Peyer's patch (tissue), 4 donors: Measurements from ENCODE around the gene DYRK1A. TPM values are rescaled to one million over a fixed set of nuclear protein-coding genes. Genes with fewer than 3 reads are reported as not detected.

ENCODE experiments used
- DNase-seq, 3 donors: peaks; one replicate each; pipeline ENCODE4 v3.0.0-alpha.2; 2017 to 2019
- H3K27ac ChIP-seq, 4 donors: fragments of 200-600 bp; sonication (generic); one replicate each; pipeline ENCODE4 v1.5.1; 2016 to 2019
- H3K27me3 ChIP-seq, 2 donors: fragments of 200-600 bp; sonication (generic); one replicate each; pipeline ENCODE4 v1.5.1; 2019
- H3K36me3 ChIP-seq, 3 donors: fragments of 200-600 bp; sonication (generic); one replicate each; pipeline ENCODE4 v1.5.1; 2016 to 2019
- H3K4me1 ChIP-seq, 4 donors: fragments of 200-600 bp; sonication (generic); one replicate each; pipeline ENCODE4 v1.5.1; 2016 to 2019
- H3K4me3 ChIP-seq, 4 donors: fragments of 200-600 bp; sonication (generic); 1 replicate in 3 of 4; 2 replicates in 1 of 4; pipeline ENCODE4 v1.5.1; 2016 to 2019; ENCODE audit warnings: mild to moderate bottlenecking in 1 of 4
- H3K9me3 ChIP-seq, 4 donors: fragments of 200-600 bp; sonication (generic); one replicate each; pipeline ENCODE4 v1.5.1; 2016 to 2019; ENCODE audit warnings: mild to moderate bottlenecking in 1 of 4
- CTCF ChIP-seq, 6 experiments: fragments of 450-650 bp in 4 of 6; fragments of 200-600 bp in 2 of 6; sonication (generic) in 1 of 6; IDR thresholded peaks; one replicate each; pipeline ENCODE4 v1.5.1; 2017 to 2019; ENCODE audit warnings: antibody characterized with exemption in 6 of 6, mild to moderate bottlenecking in 3 of 6, moderate library complexity in 1 of 6
- POLR2A ChIP-seq, 2 donors: fragments of 450-650 bp; IDR thresholded peaks; one replicate each; pipeline ENCODE4 v1.5.1; 2017; ENCODE audit warnings: antibody characterized with exemption in 2 of 2, mild to moderate bottlenecking in 2 of 2, moderate library complexity in 2 of 2
- total RNA-seq, 4 donors: library from RNA; depleted of rRNA; stranded (reverse); fragments of >200 nt; gene quantifications; one replicate each; pipeline ENCODE4 v1.1.0, GENCODE V29; 2016

DYRK1A gene
- total RNA-seq, 4 donors from 2014 or later: 68.8 to 133 (median 81.3) TPM

GRCh38 chr21:37365517-37366481 lies 774 bp upstream of the DYRK1A start:
- H3K27ac ChIP-seq: peak overlapping the region; percentile 99 to 100 (median 100)
- TF ChIP-seq POLR2A (IDR thresholded peaks at IDR 0.05): peak; percentile 72 to 76
- TF ChIP-seq CTCF (IDR thresholded peaks at IDR 0.05): peak in 1 of 6 experiments; percentile 4
- H3K9me3 ChIP-seq: no peaks in the 10 kb centered on the region
- H3K4me3 ChIP-seq: peak overlapping the region; percentile 69 to 99 (median 96)
- peaks cover 0 to 33% (median 4%) of the 10 kb centered on the region in 4 donors for H3K4me1 ChIP-seq
- peak; percentile 42 to 88 (median 83) for DNase-seq
- H3K27me3 ChIP-seq: no peaks in the 10 kb centered on the region
- no peaks in the 10 kb centered on the region for H3K36me3 ChIP-seq

DNA sequence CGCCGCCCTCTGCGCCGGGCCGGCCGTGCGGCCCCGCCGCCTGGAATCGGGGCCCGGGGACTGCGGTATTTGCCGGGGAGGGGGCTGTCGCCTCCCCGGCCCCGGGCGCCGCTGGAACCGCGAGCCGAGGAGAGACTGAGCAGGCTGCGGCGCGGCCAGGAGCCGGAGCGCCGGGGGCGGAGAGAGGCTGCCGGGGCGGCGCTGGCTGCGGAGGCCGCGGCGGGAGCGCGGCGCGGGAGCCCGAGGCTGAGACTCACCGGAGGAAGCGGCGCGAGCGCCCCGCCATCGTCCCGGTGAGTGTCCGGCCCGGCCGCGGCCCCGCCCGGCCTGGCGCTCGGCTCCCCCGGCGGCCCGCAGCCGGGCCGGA lies 746 bp downstream of the DYRK1A start:
- peak in 1 of 3 donors; percentile 65 for DNase-seq
- no peaks in the 10 kb centered on the region for H3K9me3 ChIP-seq
- H3K4me1 ChIP-seq: peaks cover 0 to 38% (median 5%) of the 10 kb centered on the region in 4 donors

DNA sequence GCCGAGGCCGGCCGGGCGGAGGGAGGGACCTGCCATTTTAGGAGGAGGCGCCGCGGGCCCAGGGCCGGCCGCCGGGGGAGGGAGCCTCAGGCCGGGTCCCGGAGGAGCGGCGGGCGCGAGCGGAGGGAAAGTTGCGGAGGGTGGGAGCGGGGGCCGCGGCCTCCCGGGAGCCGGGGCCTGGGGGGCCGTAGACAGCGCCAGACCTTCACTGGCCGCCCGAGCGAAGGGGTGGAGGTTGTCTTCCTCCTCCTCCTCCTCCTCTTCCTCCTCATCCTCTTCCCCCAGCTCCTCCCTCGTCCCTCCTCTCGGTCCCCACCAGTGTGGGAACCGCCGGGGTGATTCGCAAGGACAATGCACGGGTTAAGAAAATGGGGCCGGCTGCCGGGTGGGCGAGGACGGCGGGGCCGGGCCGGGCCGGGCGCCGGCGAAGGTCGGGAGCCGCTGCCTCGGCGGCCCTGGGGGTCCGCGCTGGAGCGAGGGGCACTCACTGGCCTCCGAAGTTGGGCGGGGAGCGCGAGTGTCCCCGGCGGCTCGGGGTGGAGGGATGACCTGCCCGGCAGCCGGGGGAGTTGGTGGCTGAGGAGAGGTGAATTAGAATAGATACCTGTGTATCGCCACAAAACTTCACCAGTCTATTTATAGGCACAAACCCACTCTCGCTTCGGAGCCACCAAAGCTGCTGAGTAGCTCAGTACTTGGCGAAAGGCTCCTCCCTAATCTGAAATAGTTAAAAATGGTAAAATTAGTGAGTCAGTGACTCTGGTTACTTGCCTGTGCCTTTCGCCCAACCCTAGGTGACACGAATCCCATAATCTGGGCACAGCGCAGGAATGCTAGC lies 1.3 kb downstream of the DYRK1A start:
- H3K36me3 ChIP-seq: no peaks in the 10 kb centered on the region
- peaks cover 0 to 42% (median 5%) of the 10 kb centered on the region in 4 donors for H3K4me1 ChIP-seq
- peak; percentile 25 to 68 (median 58) for DNase-seq
- peak overlapping the region; percentile 69 to 99 (median 96) for H3K4me3 ChIP-seq
- H3K27me3 ChIP-seq: no peaks in the 10 kb centered on the region
- no peak for TF ChIP-seq POLR2A (IDR thresholded peaks at IDR 0.05)
- TF ChIP-seq CTCF (IDR thresholded peaks at IDR 0.05): no peak
- H3K27ac ChIP-seq: peak overlapping the region; percentile 99 to 100 (median 100)
- no peaks in the 10 kb centered on the region for H3K9me3 ChIP-seq

More for the DNA sequence above, 746 bp downstream of the DYRK1A start:
- Histone ChIP-seq H3K4me3 (peak overlapping the region; percentile 69 to 99 (median 96)), H3K36me3 (no peaks in the 10 kb centered on the region), H3K27ac (peak overlapping the region; percentile 99 to 100 (median 100)), H3K27me3 (no peaks in the 10 kb centered on the region)
- TF ChIP-seq POLR2A (IDR thresholded peaks at IDR 0.05): no peak
- TF ChIP-seq CTCF (IDR thresholded peaks at IDR 0.05): no peak

- DNase-seq: no peak
- TF ChIP-seq POLR2A (IDR thresholded peaks at IDR 0.05): no peak
Measured at GRCh38 chr21:37368541-37369279, 2.1 kb downstream of the DYRK1A start.

DNA sequence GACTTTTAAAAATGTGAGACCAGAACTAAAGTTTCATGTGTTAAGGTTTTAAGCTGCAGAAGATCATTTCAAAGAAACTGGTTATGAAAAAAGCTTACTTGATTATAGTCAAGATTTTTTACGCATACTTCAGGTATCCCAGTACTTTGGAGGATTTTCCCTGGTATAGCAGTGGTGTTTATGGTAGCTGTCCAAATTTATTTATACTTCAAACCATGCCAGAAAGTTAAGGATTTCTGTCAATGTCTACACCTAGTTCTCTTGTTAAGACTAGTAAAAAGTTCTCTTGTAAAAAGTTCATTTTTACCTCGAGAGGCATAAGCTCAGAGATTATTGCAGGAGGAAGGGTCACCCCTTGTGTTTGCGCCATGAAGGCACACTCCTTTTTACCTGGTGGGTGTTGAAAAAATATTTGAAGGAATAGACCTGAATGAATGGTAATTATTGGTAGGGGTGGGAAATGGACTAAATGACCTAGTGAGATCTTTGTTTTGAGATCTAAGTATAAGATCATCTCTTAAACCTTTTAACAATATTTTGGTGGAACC lies 2.8 kb downstream of the DYRK1A start:
- peak overlapping the region in 1 of 4 donors; percentile 100 for H3K27ac ChIP-seq
- peaks cover 0 to 55% (median 5%) of the 10 kb centered on the region in 4 donors for H3K4me1 ChIP-seq
- H3K36me3 ChIP-seq: no peaks in the 10 kb centered on the region
- no peak for DNase-seq
- no peaks in the 10 kb centered on the region for H3K27me3 ChIP-seq
- TF ChIP-seq POLR2A (IDR thresholded peaks at IDR 0.05) (no peak), CTCF (IDR thresholded peaks at IDR 0.05) (peak in 1 of 6 experiments; percentile 12)
- H3K9me3 ChIP-seq: no peaks in the 10 kb centered on the region
- H3K4me3 ChIP-seq: peak overlapping the region in 2 of 4 donors; percentile 98 to 99

More at GRCh38 chr21:37368541-37369279, 2.1 kb downstream of the DYRK1A start:
- no peaks in the 10 kb centered on the region for H3K36me3 ChIP-seq
- H3K27me3 ChIP-seq: no peaks in the 10 kb centered on the region
- H3K4me1 ChIP-seq: peaks cover 0 to 49% (median 5%) of the 10 kb centered on the region in 4 donors
- H3K4me3 ChIP-seq: peak overlapping the region; percentile 69 to 99 (median 96)
- peak overlapping the region; percentile 99 to 100 (median 100) for H3K27ac ChIP-seq
- no peaks in the 10 kb centered on the region for H3K9me3 ChIP-seq
